ENCODE measurements around the gene ABCA12. TPM values are rescaled to one million over a fixed set of nuclear protein-coding genes. Genes with fewer than 3 reads are reported as not detected.
A peak's percentile ranks its signal among the peaks of the same experiment; 100 is the strongest.

The ABCA12 gene
- polyA plus RNA-seq, 1 of the 3 experiments (the other 2 are of a cell fraction), result 0.07 TPM

DNA sequence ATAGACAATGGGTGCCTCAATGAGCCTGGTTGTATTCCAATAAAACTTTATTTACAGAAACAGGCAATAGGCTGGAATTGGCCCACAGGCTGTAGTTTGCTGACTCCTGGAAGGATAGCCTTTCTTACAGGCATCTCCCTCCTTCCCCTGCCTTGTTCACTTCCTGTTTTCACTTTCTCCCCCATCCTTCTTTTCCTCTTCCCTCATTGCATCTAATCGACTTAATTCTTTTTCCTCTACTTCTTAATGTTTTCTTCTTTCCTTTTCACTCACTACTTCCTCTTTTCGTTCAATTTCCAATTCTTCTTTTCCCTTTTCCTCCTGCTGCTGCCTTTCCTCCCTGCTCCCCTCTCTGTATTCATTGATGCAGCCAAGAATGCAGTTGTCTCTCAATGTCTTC lies 70.0 kb downstream of the ABCA12 start (continued):
- TF ChIP-seq SIN3A (IDR thresholded peaks at IDR 0.05; ENCODE audit: borderline replicate concordance, low read depth, low read length), result no peak
- TF ChIP-seq CHD2 (IDR thresholded peaks at IDR 0.05; ENCODE audit: low read length, partially characterized antibody), result no peak

DNA sequence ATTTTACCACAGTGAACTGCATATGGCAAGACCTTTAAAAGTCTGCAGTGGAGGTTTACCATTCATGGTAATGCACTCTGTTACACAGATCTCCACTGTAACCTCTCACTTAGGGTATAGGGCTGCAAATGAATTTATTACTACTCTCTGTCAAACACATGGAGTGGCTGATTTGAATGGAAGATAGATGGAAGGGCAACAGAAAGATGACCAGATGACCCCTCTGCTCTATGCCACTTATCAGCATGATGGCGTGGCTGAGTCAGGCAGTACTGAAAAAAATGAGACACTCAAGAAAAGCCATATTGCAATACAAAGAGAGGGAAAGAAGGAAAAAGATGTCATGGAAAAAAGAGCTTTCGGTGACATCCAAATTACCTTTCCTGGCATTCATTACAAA lies 72.3 kb downstream of the ABCA12 start:
- Histone ChIP-seq H3K4me1 (ENCODE audit: control insufficient read depth in 1 of 2, insufficient read depth in 2 of 2, low read depth in 1 of 2, low read length in 1 of 2) (peaks cover 0 to 5% of the 10 kb centered on the region in 2 experiments; a peak in 2 of 4 replicates), H3K79me2 (ENCODE audit: insufficient read depth) (no peaks in the 10 kb centered on the region), H3K36me3 (replicated peaks in 1 of 2; ENCODE audit: control insufficient read depth in 1 of 2, insufficient read depth in 2 of 2, low read length in 1 of 2) (no peaks in the 10 kb centered on the region), H3K27me3 (ENCODE audit: insufficient read depth) (no peaks in the 10 kb centered on the region), H3K9ac (no peak overlapping the region), H3F3A (replicated peaks; ENCODE audit: insufficient read depth) (no peaks in the 10 kb centered on the region), H3K4me2 (no peak overlapping the region), H3K9me3 (no peaks in the 10 kb centered on the region), H3K9me2 (no peaks in the 10 kb centered on the region), H3K27ac (ENCODE audit: low read depth in 2 of 2, low read length in 1 of 2) (peak overlapping the region in 1 of 2 experiments; percentile 30; a peak in 2 of 4 replicates), H4K20me1 (ENCODE audit: insufficient read depth) (no peaks in the 10 kb centered on the region), H2AFZ (ENCODE audit: low read depth) (no peak overlapping the region), H3K4me3 (ENCODE audit: low read depth in 2 of 2, low read length in 1 of 2) (no peak overlapping the region)
- WGBS (ENCODE audit: low lambda C conversion rate), result 55% methylated on average over 2 of the region's 2 CpGs
- ChIA-PET POLR2A (no interaction called here), CTCF (no interaction called here)
- DNase-seq, result peak; percentile 27
- peak; percentile 11; the same call in 1 of the 2 replicates for TF ChIP-seq SMC3 (IDR thresholded peaks at IDR 0.05; ENCODE audit: low read depth, low read length)
- peak; percentile 54; the same call in 1 of the 2 replicates for TF ChIP-seq RCOR1 (IDR thresholded peaks at IDR 0.05; ENCODE audit: low read length)
- TF ChIP-seq, protein P1, sequence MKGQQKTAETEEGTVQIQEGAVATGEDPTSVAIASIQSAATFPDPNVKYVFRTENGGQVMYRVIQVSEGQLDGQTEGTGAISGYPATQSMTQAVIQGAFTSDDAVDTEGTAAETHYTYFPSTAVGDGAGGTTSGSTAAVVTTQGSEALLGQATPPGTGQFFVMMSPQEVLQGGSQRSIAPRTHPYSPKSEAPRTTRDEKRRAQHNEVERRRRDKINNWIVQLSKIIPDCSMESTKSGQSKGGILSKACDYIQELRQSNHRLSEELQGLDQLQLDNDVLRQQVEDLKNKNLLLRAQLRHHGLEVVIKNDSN (IDR thresholded peaks at IDR 0.05; ENCODE audit: borderline replicate concordance, low read depth), result no peak
- TF ChIP-seq RAD21 (IDR thresholded peaks at IDR 0.05; ENCODE audit: low read length), result peak; percentile 42
- TF ChIP-seq GABPA (IDR thresholded peaks at IDR 0.05; ENCODE audit: low read depth), result no peak
- no peak for TF ChIP-seq FOSL2 (IDR thresholded peaks at IDR 0.05; ENCODE audit: borderline replicate concordance, low read depth)
- TF ChIP-seq, protein P2, sequence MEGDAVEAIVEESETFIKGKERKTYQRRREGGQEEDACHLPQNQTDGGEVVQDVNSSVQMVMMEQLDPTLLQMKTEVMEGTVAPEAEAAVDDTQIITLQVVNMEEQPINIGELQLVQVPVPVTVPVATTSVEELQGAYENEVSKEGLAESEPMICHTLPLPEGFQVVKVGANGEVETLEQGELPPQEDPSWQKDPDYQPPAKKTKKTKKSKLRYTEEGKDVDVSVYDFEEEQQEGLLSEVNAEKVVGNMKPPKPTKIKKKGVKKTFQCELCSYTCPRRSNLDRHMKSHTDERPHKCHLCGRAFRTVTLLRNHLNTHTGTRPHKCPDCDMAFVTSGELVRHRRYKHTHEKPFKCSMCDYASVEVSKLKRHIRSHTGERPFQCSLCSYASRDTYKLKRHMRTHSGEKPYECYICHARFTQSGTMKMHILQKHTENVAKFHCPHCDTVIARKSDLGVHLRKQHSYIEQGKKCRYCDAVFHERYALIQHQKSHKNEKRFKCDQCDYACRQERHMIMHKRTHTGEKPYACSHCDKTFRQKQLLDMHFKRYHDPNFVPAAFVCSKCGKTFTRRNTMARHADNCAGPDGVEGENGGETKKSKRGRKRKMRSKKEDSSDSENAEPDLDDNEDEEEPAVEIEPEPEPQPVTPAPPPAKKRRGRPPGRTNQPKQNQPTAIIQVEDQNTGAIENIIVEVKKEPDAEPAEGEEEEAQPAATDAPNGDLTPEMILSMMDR (IDR thresholded peaks at IDR 0.05), result no peak
- TF ChIP-seq TEAD4 (IDR thresholded peaks at IDR 0.05; ENCODE audit: borderline replicate concordance, insufficient read depth), result no peak
- TF ChIP-seq, protein P3, sequence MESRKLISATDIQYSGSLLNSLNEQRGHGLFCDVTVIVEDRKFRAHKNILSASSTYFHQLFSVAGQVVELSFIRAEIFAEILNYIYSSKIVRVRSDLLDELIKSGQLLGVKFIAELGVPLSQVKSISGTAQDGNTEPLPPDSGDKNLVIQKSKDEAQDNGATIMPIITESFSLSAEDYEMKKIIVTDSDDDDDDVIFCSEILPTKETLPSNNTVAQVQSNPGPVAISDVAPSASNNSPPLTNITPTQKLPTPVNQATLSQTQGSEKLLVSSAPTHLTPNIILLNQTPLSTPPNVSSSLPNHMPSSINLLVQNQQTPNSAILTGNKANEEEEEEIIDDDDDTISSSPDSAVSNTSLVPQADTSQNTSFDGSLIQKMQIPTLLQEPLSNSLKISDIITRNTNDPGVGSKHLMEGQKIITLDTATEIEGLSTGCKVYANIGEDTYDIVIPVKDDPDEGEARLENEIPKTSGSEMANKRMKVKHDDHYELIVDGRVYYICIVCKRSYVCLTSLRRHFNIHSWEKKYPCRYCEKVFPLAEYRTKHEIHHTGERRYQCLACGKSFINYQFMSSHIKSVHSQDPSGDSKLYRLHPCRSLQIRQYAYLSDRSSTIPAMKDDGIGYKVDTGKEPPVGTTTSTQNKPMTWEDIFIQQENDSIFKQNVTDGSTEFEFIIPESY (IDR thresholded peaks at IDR 0.05; ENCODE audit: borderline replicate concordance, low read depth), result no peak
- no peak for TF ChIP-seq RFX5 (IDR thresholded peaks at IDR 0.05; ENCODE audit: low read length)
- TF ChIP-seq EP300 (IDR thresholded peaks at IDR 0.05; ENCODE audit: borderline replicate concordance in 1 of 2, low read depth in 1 of 2, low read length in 1 of 2), result peak in 1 of 2 experiments; percentile 75; a peak in 2 of 4 replicates
- no peak for TF ChIP-seq NFIC (IDR thresholded peaks at IDR 0.05; ENCODE audit: borderline replicate concordance)
- TF ChIP-seq, protein P4, sequence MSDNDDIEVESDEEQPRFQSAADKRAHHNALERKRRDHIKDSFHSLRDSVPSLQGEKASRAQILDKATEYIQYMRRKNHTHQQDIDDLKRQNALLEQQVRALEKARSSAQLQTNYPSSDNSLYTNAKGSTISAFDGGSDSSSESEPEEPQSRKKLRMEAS (IDR thresholded peaks at IDR 0.05; ENCODE audit: low read depth), result no peak
- no peak for TF ChIP-seq TCF12 (IDR thresholded peaks at IDR 0.05)
- no peak for TF ChIP-seq EZH2phosphoT487 (IDR thresholded peaks at IDR 0.05; ENCODE audit: borderline replicate concordance, low read depth)
- TF ChIP-seq FOXJ3 (CRISPR knock-in tag; IDR thresholded peaks at IDR 0.05), result no peak
- TF ChIP-seq FOXM1 (IDR thresholded peaks at IDR 0.05; ENCODE audit: low read depth), result no peak
- TF ChIP-seq, protein P5, sequence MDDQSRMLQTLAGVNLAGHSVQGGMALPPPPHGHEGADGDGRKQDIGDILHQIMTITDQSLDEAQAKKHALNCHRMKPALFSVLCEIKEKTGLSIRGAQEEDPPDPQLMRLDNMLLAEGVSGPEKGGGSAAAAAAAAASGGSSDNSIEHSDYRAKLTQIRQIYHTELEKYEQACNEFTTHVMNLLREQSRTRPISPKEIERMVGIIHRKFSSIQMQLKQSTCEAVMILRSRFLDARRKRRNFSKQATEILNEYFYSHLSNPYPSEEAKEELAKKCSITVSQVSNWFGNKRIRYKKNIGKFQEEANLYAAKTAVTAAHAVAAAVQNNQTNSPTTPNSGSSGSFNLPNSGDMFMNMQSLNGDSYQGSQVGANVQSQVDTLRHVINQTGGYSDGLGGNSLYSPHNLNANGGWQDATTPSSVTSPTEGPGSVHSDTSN (IDR thresholded peaks at IDR 0.05), result no peak
- no peak for TF ChIP-seq JUND (IDR thresholded peaks at IDR 0.05)
- peak; percentile 70; the same call in 1 of the 2 replicates for TF ChIP-seq MXI1 (IDR thresholded peaks at IDR 0.05; ENCODE audit: low read depth, low read length)
- TF ChIP-seq ELF1 (IDR thresholded peaks at IDR 0.05), result no peak
- TF ChIP-seq, protein P6, sequence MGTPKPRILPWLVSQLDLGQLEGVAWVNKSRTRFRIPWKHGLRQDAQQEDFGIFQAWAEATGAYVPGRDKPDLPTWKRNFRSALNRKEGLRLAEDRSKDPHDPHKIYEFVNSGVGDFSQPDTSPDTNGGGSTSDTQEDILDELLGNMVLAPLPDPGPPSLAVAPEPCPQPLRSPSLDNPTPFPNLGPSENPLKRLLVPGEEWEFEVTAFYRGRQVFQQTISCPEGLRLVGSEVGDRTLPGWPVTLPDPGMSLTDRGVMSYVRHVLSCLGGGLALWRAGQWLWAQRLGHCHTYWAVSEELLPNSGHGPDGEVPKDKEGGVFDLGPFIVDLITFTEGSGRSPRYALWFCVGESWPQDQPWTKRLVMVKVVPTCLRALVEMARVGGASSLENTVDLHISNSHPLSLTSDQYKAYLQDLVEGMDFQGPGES (IDR thresholded peaks at IDR 0.05; ENCODE audit: low read depth, low read length), result no peak
- TF ChIP-seq YY1 (IDR thresholded peaks at IDR 0.05; ENCODE audit: low read depth), result no peak
- no peak for TF ChIP-seq SIN3A (IDR thresholded peaks at IDR 0.05; ENCODE audit: borderline replicate concordance, low read depth, low read length)
- peak; percentile 48 for TF ChIP-seq CHD2 (IDR thresholded peaks at IDR 0.05; ENCODE audit: low read length, partially characterized antibody)
